HG03025 (cell line): ENCODE data around the gene NOS2.
"Not testable (repeated sequence)": the region's sequence is repeated elsewhere in the genome, so short reads cannot be mapped to it uniquely, and the experiment has no call there.

Experiments
- ATAC-seq: cut with Tn5 transposase; IDR thresholded peaks from one replicate; pipeline ENCODE4 v1.9.1; 2021; ENCODE audit warnings: mild to moderate bottlenecking, moderate library complexity; ENCODE audit not compliant: unreplicated experiment, low FRiP score

Gene NOS2

GRCh38 chr17:27793168-27793905, 7.0 kb downstream of the NOS2 start:
- no peak for ATAC-seq

- ATAC-seq: no peak
Measured at GRCh38 chr17:27792095-27792494, 8.2 kb downstream of the NOS2 start.

- ATAC-seq: no peak
Measured at GRCh38 chr17:27788919-27789318, 11.4 kb downstream of the NOS2 start.

GRCh38 chr17:27783440-27784350, 16.6 kb downstream of the NOS2 start:
- no peak for ATAC-seq

- no peak for ATAC-seq
Measured at GRCh38 chr17:27782791-27783206, 17.5 kb downstream of the NOS2 start.

- no peak for ATAC-seq
Measured at GRCh38 chr17:27780828-27781404, 19.4 kb downstream of the NOS2 start.

- ATAC-seq: no peak
Measured at GRCh38 chr17:27780092-27780827, 20.1 kb downstream of the NOS2 start.

- no peak for ATAC-seq
Measured at GRCh38 chr17:27778183-27778582, 22.1 kb downstream of the NOS2 start.

- ATAC-seq: no peak
Measured at GRCh38 chr17:27776882-27777624, 23.3 kb downstream of the NOS2 start.

GRCh38 chr17:27771586-27771985, 28.7 kb downstream of the NOS2 start:
- no peak for ATAC-seq

- no peak for ATAC-seq
Measured at GRCh38 chr17:27770877-27771276, 29.5 kb downstream of the NOS2 start.

- no peak for ATAC-seq
Measured at GRCh38 chr17:27768858-27769410, 31.4 kb downstream of the NOS2 start.

GRCh38 chr17:27766438-27766837, 33.9 kb downstream of the NOS2 start:
- ATAC-seq: no peak

GRCh38 chr17:27765353-27765752, 35.0 kb downstream of the NOS2 start:
- ATAC-seq: no peak

GRCh38 chr17:27764589-27764988, 35.7 kb downstream of the NOS2 start:
- ATAC-seq: no peak

- no peak for ATAC-seq
Measured at GRCh38 chr17:27762527-27763305, 37.6 kb downstream of the NOS2 start.

- not testable (repeated sequence) for ATAC-seq
Measured at GRCh38 chr17:27760931-27761330, 39.4 kb downstream of the NOS2 start.

- ATAC-seq: no peak
Measured at GRCh38 chr17:27760069-27760885, 40.1 kb downstream of the NOS2 start.
